HCT116 (cell line): ENCODE results near the gene SPOCD1. TPM values are rescaled to one million over a fixed set of nuclear protein-coding genes. Genes with fewer than 3 reads are reported as not detected.

Source experiments
- ATAC-seq: fragments of 200-7000 bp; cut with Tn5 transposase; 2 replicates; pipeline ENCODE4 v1.9.1; 2020; ENCODE audit warnings: mild to moderate bottlenecking, moderate library complexity
- BruUV-seq: library from RNA; stranded (reverse); fragments of 400-500 nt; replicated peaks from 2 replicates; lab custom pipeline; 2021; lab: Mats Ljungman, UMichigan
- CTCF ChIA-PET: fragments of 300-600 bp; sonication (Branson Sonifier 250); formaldehyde crosslinking; loops from one replicate; lab custom pipeline; 2021; ENCODE audit warnings: antibody characterized with exemption; lab: Charles Lee
- POLR2A ChIA-PET: fragments of 300-600, 350-600 bp; sonication (Branson Sonifier 250); formaldehyde crosslinking; loops from one replicate; lab custom pipeline; 2021; ENCODE audit warnings: antibody characterized with exemption; lab: Charles Lee
- RAD21 ChIA-PET, 2 experiments: fragments of 300-600 bp; sonication (Branson Sonifier 250); formaldehyde crosslinking; loops; one replicate each; lab custom pipeline; 2023; ENCODE audit warnings: low total read pairs in 2 of 2; ENCODE audit not compliant: uncharacterized antibody in 2 of 2, unreplicated experiment in 2 of 2, low non-redundant PET in 1 of 2; lab: Charles Lee
- DNase-seq: peaks from one replicate; pipeline ENCODE4 v3.0.0-alpha.2; 2010; ENCODE audit warnings: low read depth, low spot score
- H2AFZ ChIP-seq: fragments of 200-600 bp; shearing (Covaris generic), sonication (generic); 2 replicates; pipeline ENCODE4 v1.6.1; 2017; ENCODE audit warnings: low read depth, mixed run types, mixed read lengths, antibody characterized with exemption, low read length; ENCODE audit not compliant: poor library complexity, severe bottlenecking
- H3K27ac ChIP-seq: 2 replicates; pipeline ENCODE4 v1.5.1; 2012; ENCODE audit warnings: low read depth, low read length
- H3K27me3 ChIP-seq: fragments of 200-600 bp; sonication (generic); 2 replicates; pipeline ENCODE4 v1.6.1; 2016; ENCODE audit warnings: mixed run types, low read length, mixed read lengths; ENCODE audit not compliant: insufficient read depth
- H3K36me3 ChIP-seq, 2 experiments: fragments of 200-500 bp in 1 of 2; fragments of 200-600 bp in 1 of 2; sonication (Bioruptor generic) in 1 of 2; sonication (generic) in 1 of 2; 2 replicates each; pipeline versions ENCODE4 v1.5.1 to v1.6.1; 2014 to 2016; ENCODE audit warnings: low read length in 2 of 2, inconsistent platforms in 1 of 2, mixed read lengths in 1 of 2, mixed run types in 1 of 2; ENCODE audit not compliant: insufficient read depth in 2 of 2, control insufficient read depth in 1 of 2
- H3K4me1 ChIP-seq, 2 experiments: fragments of 200-600 bp in 1 of 2; sonication (generic) in 1 of 2; 2 replicates each; pipeline versions ENCODE4 v1.5.1 to v1.6.1; 2012 to 2017; ENCODE audit warnings: low read length in 2 of 2, inconsistent platforms in 1 of 2, mild to moderate bottlenecking in 1 of 2, mixed read lengths in 1 of 2, mixed run types in 1 of 2, moderate library complexity in 1 of 2; ENCODE audit not compliant: insufficient read depth in 2 of 2, control insufficient read depth in 1 of 2
- H3K4me2 ChIP-seq: fragments of 200-600 bp; sonication (generic); 2 replicates; pipeline ENCODE4 v1.6.1; 2017; ENCODE audit warnings: mixed run types, low read length, mixed read lengths
- H3K4me3 ChIP-seq, 2 experiments: fragments of 200-600 bp in 1 of 2; sonication (generic) in 1 of 2; replicated peaks in 1 of 2; 2 replicates each; pipeline ENCODE4 v1.5.1; 2011 to 2016; ENCODE audit warnings: low read length in 2 of 2, control low read depth in 1 of 2, low read depth in 1 of 2, mild to moderate bottlenecking in 1 of 2, mixed read lengths in 1 of 2, mixed run types in 1 of 2
- H3K79me2 ChIP-seq: fragments of 200-600 bp; sonication (generic); 2 replicates; pipeline ENCODE4 v1.6.1; 2017; ENCODE audit warnings: mild to moderate bottlenecking, mixed run types, low read length, moderate library complexity, mixed read lengths; ENCODE audit not compliant: insufficient read depth
- H3K9ac ChIP-seq: fragments of 200-600 bp; sonication (generic); 2 replicates; pipeline ENCODE4 v1.6.1; 2016; ENCODE audit warnings: low read length, mixed read lengths
- H3K9me2 ChIP-seq: fragments of 200-600 bp; sonication (generic), shearing (Covaris generic); 2 replicates; pipeline ENCODE4 v1.6.1; 2017; ENCODE audit warnings: mixed run types, mild to moderate bottlenecking, moderate library complexity; ENCODE audit not compliant: insufficient read depth
- H3K9me3 ChIP-seq, 2 experiments: fragments of 200-500 bp in 1 of 2; fragments of 200-600 bp in 1 of 2; sonication (Bioruptor generic) in 1 of 2; sonication (generic) in 1 of 2; 2 replicates each; pipeline ENCODE4 v1.6.1; 2014 to 2017; ENCODE audit warnings: low read length in 2 of 2, mixed read lengths in 2 of 2, inconsistent platforms in 1 of 2, low read depth in 1 of 2, mild to moderate bottlenecking in 1 of 2, mixed run types in 1 of 2, moderate library complexity in 1 of 2; ENCODE audit not compliant: control insufficient read depth in 1 of 2, insufficient read depth in 1 of 2
- H4K20me1 ChIP-seq: fragments of 200-600 bp; sonication (generic), shearing (Covaris generic); 2 replicates; pipeline ENCODE4 v1.6.1; 2017; ENCODE audit warnings: mixed run types, mild to moderate bottlenecking, moderate library complexity; ENCODE audit not compliant: insufficient read depth
- ATF3 ChIP-seq: IDR thresholded peaks from 2 replicates; pipeline ENCODE4 v1.6.1; 2012
- CEBPB ChIP-seq: IDR thresholded peaks from 2 replicates; pipeline ENCODE4 v1.6.1; 2012; ENCODE audit warnings: low read depth
- JUND ChIP-seq: IDR thresholded peaks from 2 replicates; pipeline ENCODE4 v1.6.1; 2012
- REST ChIP-seq: IDR thresholded peaks from 2 replicates; pipeline ENCODE4 v1.6.1; 2012; ENCODE audit warnings: low read depth
- TCF7L2 ChIP-seq: IDR thresholded peaks from 2 replicates; pipeline ENCODE4 v1.7.0; 2011; ENCODE audit warnings: borderline replicate concordance, inconsistent platforms; ENCODE audit not compliant: insufficient read depth, insufficient read length; ENCODE audit errors: extremely low read depth
- ZBTB33 ChIP-seq: IDR thresholded peaks from 2 replicates; pipeline ENCODE4 v1.6.1; 2011; ENCODE audit warnings: mild to moderate bottlenecking, low read length, moderate library complexity; ENCODE audit not compliant: insufficient replicate concordance; ENCODE audit errors: extremely low read depth
- intact Hi-C: fragments of 100-400 bp; cut with micrococcal nuclease; formaldehyde crosslinking; loops from 2 replicates; pipeline ENCODE4 v1.10.0; 2022
- total RNA-seq: library from RNA; stranded (reverse); gene quantifications from one replicate; pipeline ENCODE4 v1.2.1, GENCODE V29; 2021; ENCODE audit not compliant: unreplicated experiment

The SPOCD1 gene
- total RNA-seq, 1 experiment from 2014 or later: 5.0 TPM

GRCh38 chr1:31773861-31774260 lies 42.0 kb downstream of the SPOCD1 start:
- Histone ChIP-seq H3K4me1 (no peaks in the 10 kb centered on the region; a peak in 2 of 4 replicates), H4K20me1 (no peaks in the 10 kb centered on the region), H3K9me2 (no peaks in the 10 kb centered on the region), H3K36me3 (no peaks in the 10 kb centered on the region), H3K4me2 (no peak overlapping the region), H3K9ac (no peak overlapping the region), H3K4me3 (no peak overlapping the region), H3K9me3 (no peaks in the 10 kb centered on the region)
- CTCF ChIA-PET: no interaction called here
- DNase-seq: no peak
- intact Hi-C loops: no loop called here
- no peak for ATAC-seq
- POLR2A ChIA-PET: no interaction called here
- no peak for TF ChIP-seq TCF7L2
- no peak for TF ChIP-seq CEBPB
- TF ChIP-seq REST: no peak
- no peak for TF ChIP-seq ZBTB33
- no peak for TF ChIP-seq JUND
- TF ChIP-seq ATF3: no peak
- TF ChIP-seq, all 23 proteins: peak for 0
- no TSS peak for BruUV-seq
- Histone ChIP-seq H2AFZ (no peak overlapping the region), H3K27me3 (no peaks in the 10 kb centered on the region; the same call in 1 of the 2 replicates), H3K27ac (no peak overlapping the region), H3K79me2 (no peaks in the 10 kb centered on the region)
- RAD21 ChIA-PET: no interaction called here
